ENCODE results near the gene MTCH2.
"Not testable (repeated sequence)": the region's sequence is repeated elsewhere in the genome, so short reads cannot be mapped to it uniquely, and the experiment has no call there.

MTCH2 gene

GRCh38 chr11:47636331-47636730 lies 6.0 kb downstream of the MTCH2 start:
- not testable (repeated sequence) for DNase-seq (ENCODE audit: low read depth)

- DNase-seq (ENCODE audit: low read depth), result no peak
Observed at GRCh38 chr11:47631473-47631872, 10.9 kb downstream of the MTCH2 start.

- no peak for DNase-seq (ENCODE audit: low read depth)
Observed at GRCh38 chr11:47628026-47628425, 14.3 kb downstream of the MTCH2 start.

GRCh38 chr11:47626234-47626633 lies 16.1 kb downstream of the MTCH2 start:
- no peak for DNase-seq (ENCODE audit: low read depth)

GRCh38 chr11:47620836-47621378 lies 21.5 kb downstream of the MTCH2 start:
- no peak for DNase-seq (ENCODE audit: low read depth)

GRCh38 chr11:47617417-47617809 lies 24.9 kb downstream of the MTCH2 start:
- DNase-seq (ENCODE audit: low read depth), result no peak

- no peak for DNase-seq (ENCODE audit: low read depth)
Observed at GRCh38 chr11:47616726-47617416, 25.5 kb downstream of the MTCH2 start.

- DNase-seq (ENCODE audit: low read depth), result no peak
Observed at GRCh38 chr11:47615249-47615648, 27.1 kb downstream of the MTCH2 start.

GRCh38 chr11:47611348-47611794 lies 31.0 kb downstream of the MTCH2 start:
- no peak for DNase-seq (ENCODE audit: low read depth)

GRCh38 chr11:47609675-47610074 lies 32.7 kb downstream of the MTCH2 start:
- DNase-seq (ENCODE audit: low read depth), result no peak

GRCh38 chr11:47607380-47607779 lies 35.0 kb downstream of the MTCH2 start:
- no peak for DNase-seq (ENCODE audit: low read depth)

GRCh38 chr11:47606731-47607130 lies 35.6 kb downstream of the MTCH2 start:
- DNase-seq (ENCODE audit: low read depth), result no peak

GRCh38 chr11:47605921-47606320 lies 36.4 kb downstream of the MTCH2 start:
- no peak for DNase-seq (ENCODE audit: low read depth)

- DNase-seq (ENCODE audit: low read depth), result no peak
Observed at GRCh38 chr11:47603295-47603694, 39.1 kb downstream of the MTCH2 start.

- DNase-seq (ENCODE audit: low read depth), result no peak
Observed at GRCh38 chr11:47599902-47600301, 42.5 kb downstream of the MTCH2 start.

- no peak for DNase-seq (ENCODE audit: low read depth)
Observed at GRCh38 chr11:47595967-47596366, 46.4 kb downstream of the MTCH2 start.

- no peak for DNase-seq (ENCODE audit: low read depth)
Observed at GRCh38 chr11:47595029-47595428, 47.3 kb downstream of the MTCH2 start.

- no peak for DNase-seq (ENCODE audit: low read depth)
Observed at GRCh38 chr11:47593934-47594855, 48.2 kb downstream of the MTCH2 start, which contains the start of gene C1QTNF4. Gene C1QTNF4 (minus strand): TSS chr11:47594411. CDS start chr11:47590810, 3,601 bp downstream.

GRCh38 chr11:47593492-47593933 lies 48.8 kb downstream of the MTCH2 start:
- no peak for DNase-seq (ENCODE audit: low read depth)

GRCh38 chr11:47592970-47593369 lies 49.4 kb downstream of the MTCH2 start:
- DNase-seq (ENCODE audit: low read depth), result no peak

GRCh38 chr11:47592251-47592650 lies 50.1 kb downstream of the MTCH2 start:
- DNase-seq (ENCODE audit: low read depth), result no peak

- DNase-seq (ENCODE audit: low read depth), result no peak
Observed at GRCh38 chr11:47591764-47592163, 50.6 kb downstream of the MTCH2 start.

Data from stimulated activated CD8-positive, alpha-beta memory T cell treated with anti-CD3 and anti-CD28 coated beads, Interleukin-12 subunit alpha, Interleukin-12 subunit beta, amount 100 ng/mL, for 4 hours (primary cell).